NCI-H2171 treated with DMSO at 0.1 percent for 48 hours (cell line): ENCODE measurements around the gene P4HA2.

Experiments used
- DNase-seq: peaks from one replicate; lab custom pipeline; 2025; lab: John Stamatoyannopoulos, UW

The P4HA2 gene

GRCh38 chr5:132264546-132265335, 37.1 kb upstream of the P4HA2 start:
- DNase-seq, result no peak

- no peak for DNase-seq
Measured at GRCh38 chr5:132263548-132264261, 36.1 kb upstream of the P4HA2 start.

- no peak for DNase-seq
Measured at GRCh38 chr5:132262882-132263547, 35.4 kb upstream of the P4HA2 start.

GRCh38 chr5:132261881-132262845, 34.5 kb upstream of the P4HA2 start:
- no peak for DNase-seq

GRCh38 chr5:132260714-132261551, 33.3 kb upstream of the P4HA2 start:
- DNase-seq, result no peak

- DNase-seq, result no peak
Measured at GRCh38 chr5:132260051-132260450, 32.4 kb upstream of the P4HA2 start.

GRCh38 chr5:132259069-132259851, 31.6 kb upstream of the P4HA2 start:
- peak; percentile 53 for DNase-seq

- no peak for DNase-seq
Measured at GRCh38 chr5:132258102-132259068, 30.7 kb upstream of the P4HA2 start.

- DNase-seq, result no peak
Measured at GRCh38 chr5:132257131-132258101, 29.8 kb upstream of the P4HA2 start, which contains the start of gene PDLIM4. PDLIM4 (plus strand) TSS chr5:132257696; CDS start chr5:132257735, 39 bp downstream.

- DNase-seq, result no peak
Measured at GRCh38 chr5:132256783-132257130, 29.1 kb upstream of the P4HA2 start.

GRCh38 chr5:132256086-132256782, 28.6 kb upstream of the P4HA2 start:
- DNase-seq, result no peak

- DNase-seq, result no peak
Measured at GRCh38 chr5:132254321-132254977, 26.8 kb upstream of the P4HA2 start.

- DNase-seq, result no peak
Measured at GRCh38 chr5:132253452-132254320, 26.0 kb upstream of the P4HA2 start.

GRCh38 chr5:132253008-132253441, 25.4 kb upstream of the P4HA2 start:
- DNase-seq, result no peak

- DNase-seq, result no peak
Measured at GRCh38 chr5:132251220-132251725, 23.6 kb upstream of the P4HA2 start.
